OCI-LY1 (cell line): Measurements from ENCODE around the gene ARMC7.

Experiments
- EZH2 ChIP-seq: fragments of 200-600 bp; sonication (generic), shearing (Covaris generic); IDR thresholded peaks from 2 replicates; pipeline ENCODE4 v1.8.0; 2017; ENCODE audit warnings: borderline replicate concordance, mixed run types, mild to moderate bottlenecking, antibody characterized with exemption, low read length, moderate library complexity, mixed read lengths
- TF ChIP-seq, protein P1 (sequence below): fragments of 200-600 bp; sonication (generic), shearing (Covaris generic); IDR thresholded peaks from 2 replicates; pipeline ENCODE4 v1.5.1; 2017; ENCODE audit warnings: mild to moderate bottlenecking, antibody characterized with exemption, low read length, moderate library complexity, mixed read lengths

DNA sequence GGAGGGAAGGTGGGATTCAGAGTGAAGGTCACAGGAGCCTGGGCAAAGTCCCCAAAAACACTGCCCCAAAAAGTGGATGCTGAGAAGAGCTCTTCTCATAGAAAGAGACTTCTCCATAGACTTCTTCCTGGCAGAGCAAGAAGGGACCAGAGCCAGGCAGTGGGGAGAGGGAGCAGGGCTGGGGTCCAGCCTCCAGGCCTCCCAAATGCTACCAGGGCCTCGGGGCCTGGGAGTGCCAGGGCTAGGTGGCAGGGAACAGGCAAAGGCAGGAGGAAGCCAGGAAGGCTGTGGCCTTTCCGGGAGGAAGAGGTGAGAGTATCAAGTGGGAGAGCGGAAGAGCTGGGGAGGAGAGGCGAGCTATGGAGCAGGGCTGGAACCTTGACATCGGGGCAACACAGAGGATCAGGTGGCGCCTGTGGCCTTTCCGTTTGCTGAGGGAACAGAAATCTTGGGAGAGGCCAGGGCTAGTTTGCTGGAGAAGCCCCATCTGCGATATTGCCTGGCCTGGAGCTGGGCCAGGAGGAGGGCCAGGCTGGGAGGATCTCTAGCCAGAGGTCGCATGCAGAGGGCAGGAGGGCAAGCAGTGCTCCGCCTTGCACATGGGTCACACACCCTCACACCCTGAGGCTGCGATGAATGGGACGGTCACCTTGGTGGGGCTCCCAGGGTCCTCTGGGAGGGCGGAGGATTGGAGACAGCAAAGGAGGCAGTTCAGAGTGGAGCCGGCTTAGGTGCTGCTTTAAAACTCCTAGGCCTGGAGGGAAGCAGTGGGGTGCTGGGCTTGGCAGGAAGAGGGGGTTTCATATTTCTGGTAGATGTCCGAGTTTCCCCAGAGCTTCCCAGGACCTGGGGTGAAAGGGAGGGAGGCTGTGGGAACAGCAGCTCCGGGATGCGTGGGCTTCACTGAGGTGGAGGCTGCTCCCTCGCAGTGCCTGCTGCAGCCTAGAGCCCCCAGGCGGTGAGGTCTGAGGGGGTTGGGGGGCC is 18.6 kb upstream of the ARMC7 start:
- TF ChIP-seq, protein P1, sequence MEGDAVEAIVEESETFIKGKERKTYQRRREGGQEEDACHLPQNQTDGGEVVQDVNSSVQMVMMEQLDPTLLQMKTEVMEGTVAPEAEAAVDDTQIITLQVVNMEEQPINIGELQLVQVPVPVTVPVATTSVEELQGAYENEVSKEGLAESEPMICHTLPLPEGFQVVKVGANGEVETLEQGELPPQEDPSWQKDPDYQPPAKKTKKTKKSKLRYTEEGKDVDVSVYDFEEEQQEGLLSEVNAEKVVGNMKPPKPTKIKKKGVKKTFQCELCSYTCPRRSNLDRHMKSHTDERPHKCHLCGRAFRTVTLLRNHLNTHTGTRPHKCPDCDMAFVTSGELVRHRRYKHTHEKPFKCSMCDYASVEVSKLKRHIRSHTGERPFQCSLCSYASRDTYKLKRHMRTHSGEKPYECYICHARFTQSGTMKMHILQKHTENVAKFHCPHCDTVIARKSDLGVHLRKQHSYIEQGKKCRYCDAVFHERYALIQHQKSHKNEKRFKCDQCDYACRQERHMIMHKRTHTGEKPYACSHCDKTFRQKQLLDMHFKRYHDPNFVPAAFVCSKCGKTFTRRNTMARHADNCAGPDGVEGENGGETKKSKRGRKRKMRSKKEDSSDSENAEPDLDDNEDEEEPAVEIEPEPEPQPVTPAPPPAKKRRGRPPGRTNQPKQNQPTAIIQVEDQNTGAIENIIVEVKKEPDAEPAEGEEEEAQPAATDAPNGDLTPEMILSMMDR, result no peak
- no peak for TF ChIP-seq EZH2
